GM12874 (cell line): ENCODE results near the gene HTR4.
A peak's percentile ranks its signal among the peaks of the same experiment; 100 is the strongest.

Experiments
- TF ChIP-seq, protein P1 (sequence below): IDR thresholded peaks from 2 replicates; pipeline ENCODE4 v1.5.1; 2011; ENCODE audit warnings: low read depth, mild to moderate bottlenecking, control low read depth, low read length, moderate library complexity; ENCODE audit not compliant: insufficient read depth

The HTR4 gene

DNA sequence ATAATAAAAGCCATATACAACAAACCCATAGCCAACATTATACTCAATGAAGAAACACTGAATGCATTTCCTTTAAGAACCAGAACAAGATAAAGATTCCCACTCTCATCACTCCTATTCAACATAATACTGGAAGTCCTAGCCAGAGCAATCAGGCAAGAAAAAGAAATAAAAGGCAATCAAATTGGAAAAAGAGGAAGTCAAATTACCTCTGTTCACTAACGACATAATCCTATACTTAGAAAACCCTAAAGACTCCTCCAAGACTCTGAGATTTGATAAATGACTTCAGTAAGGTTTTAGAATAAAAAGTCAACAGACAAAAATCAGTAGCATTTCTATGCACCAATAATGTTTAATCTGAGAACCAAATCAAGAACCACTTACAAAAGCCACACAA is 36.6 kb upstream of the HTR4 start:
- TF ChIP-seq, protein P1, sequence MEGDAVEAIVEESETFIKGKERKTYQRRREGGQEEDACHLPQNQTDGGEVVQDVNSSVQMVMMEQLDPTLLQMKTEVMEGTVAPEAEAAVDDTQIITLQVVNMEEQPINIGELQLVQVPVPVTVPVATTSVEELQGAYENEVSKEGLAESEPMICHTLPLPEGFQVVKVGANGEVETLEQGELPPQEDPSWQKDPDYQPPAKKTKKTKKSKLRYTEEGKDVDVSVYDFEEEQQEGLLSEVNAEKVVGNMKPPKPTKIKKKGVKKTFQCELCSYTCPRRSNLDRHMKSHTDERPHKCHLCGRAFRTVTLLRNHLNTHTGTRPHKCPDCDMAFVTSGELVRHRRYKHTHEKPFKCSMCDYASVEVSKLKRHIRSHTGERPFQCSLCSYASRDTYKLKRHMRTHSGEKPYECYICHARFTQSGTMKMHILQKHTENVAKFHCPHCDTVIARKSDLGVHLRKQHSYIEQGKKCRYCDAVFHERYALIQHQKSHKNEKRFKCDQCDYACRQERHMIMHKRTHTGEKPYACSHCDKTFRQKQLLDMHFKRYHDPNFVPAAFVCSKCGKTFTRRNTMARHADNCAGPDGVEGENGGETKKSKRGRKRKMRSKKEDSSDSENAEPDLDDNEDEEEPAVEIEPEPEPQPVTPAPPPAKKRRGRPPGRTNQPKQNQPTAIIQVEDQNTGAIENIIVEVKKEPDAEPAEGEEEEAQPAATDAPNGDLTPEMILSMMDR = no peak

DNA sequence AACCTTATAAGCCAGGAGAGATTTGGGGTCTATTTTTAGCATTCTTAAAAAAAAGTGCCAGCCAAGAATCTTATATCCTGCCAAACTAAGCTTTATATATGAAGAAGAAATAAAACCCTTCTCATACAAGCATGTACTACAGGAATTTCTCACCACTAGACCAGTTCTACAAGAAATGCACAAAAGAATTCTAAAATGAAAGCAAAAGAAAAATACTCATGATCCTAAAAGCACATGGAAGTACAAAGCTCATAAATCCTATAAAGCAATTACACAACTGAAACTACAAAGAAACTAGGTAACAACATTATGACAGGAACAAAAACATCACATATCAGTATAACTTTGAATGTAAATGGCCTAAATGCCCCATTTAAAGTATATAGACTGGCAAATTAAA is 34.5 kb upstream of the HTR4 start:
- TF ChIP-seq, protein P1 = no peak

DNA sequence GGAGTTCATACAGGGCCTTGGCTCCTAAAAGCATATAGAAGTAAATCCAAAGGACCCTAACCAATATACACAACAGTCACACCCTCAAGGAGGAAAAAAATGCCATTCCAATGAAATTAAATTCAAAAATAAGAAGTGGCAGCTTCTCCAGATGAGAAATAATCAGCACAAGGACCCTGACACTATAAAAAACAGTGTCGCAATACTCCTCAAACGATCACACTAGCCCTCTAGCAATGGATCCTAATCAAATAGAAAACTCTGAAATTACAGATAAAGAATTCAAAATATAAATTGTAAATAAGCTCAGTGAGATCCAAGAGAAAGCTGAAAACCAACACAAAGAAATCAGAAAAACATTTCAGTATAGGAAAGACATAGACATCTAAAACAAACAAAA is 33.5 kb upstream of the HTR4 start:
- TF ChIP-seq, protein P1 = no peak

DNA sequence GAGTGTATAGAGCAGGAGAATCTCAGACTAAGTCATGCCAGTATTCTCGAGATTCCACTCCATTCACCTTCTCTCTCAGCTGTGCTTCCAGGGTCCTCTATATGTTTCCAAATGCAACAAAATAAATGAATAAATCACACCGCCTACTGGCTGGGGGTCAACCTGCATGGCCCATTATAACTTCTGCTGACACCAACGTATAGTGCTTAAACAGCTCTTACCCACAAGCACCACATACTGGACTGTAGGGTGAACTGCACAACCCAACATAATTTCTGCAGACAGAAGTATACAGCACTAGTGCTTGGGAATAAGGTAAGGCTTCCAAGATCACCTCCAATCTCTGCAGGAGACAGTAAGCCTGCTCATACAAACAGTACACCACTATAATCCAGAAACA is 33.1 kb upstream of the HTR4 start:
- TF ChIP-seq, protein P1 = peak; percentile 59

DNA sequence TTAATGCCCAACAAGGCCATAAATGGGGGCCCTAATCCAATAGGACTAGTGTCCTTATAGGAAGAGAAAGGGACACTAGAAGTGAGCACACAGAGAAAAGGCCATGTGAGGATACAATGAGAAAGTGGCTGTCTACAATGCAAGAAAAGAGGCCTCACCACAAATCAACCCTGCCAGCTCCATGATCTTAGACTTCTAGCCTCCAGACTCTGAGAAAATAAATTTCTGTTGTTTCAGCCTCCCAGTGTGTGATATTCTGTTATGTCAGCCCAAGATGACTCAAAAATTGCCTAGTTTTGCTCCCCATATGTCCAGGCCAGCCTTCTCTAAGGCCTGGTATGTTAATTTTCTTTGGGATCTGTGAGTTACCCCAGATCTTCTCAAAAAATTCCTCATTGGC is 32.3 kb upstream of the HTR4 start:
- TF ChIP-seq, protein P1 = no peak

DNA sequence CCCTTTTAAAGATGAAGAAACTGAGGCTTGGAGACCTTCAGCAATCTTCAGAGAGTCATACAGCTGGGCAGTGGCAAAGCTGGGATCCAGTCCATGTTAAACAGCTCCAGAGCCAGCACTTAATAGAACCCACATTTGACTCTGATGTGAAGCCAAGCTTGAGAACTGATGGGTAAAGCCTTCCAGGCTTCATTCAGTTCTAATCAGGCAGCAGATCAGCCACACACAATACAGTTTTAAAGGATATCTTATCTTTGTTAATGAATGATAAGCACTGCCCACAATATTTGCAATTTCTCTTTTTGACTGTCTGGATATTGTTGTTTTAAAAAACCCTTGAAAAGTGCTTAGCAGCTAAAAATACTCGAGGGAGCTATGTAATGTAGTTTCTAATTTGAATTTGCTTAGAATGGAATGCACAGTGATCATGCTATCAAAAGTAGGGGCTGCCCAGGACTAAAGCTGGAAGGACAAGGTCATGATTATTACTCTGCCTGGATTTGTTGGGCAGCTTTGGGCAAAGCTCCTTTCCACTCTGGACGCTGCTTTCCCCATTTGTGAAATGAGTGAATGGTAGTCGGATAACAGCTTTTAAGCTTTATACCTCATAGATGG is 31.3 kb upstream of the HTR4 start:
- TF ChIP-seq, protein P1 = no peak

DNA sequence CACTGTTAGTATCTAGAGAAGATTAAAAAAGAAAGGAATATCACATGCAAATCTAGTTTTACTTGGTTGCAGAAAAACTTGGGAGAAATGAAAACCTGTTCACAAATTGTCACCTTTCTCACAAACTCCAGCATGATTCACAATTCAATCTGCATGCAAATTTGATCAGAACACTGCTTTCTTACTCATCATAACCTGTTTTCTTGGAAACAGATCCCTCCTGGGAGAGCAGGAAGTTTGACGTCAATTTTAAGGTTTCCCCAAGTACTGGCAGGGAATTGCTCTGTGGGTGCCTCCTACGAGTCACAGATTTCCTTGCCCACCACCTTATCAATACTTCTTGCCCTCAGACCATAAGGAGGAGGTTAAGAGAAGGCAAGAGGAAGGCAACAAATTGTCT is 30.2 kb upstream of the HTR4 start:
- TF ChIP-seq, protein P1 = no peak
